Ishikawa (cell line): Measurements from ENCODE around the gene KCNA3.

Experiments
- CEBPB ChIP-seq: IDR thresholded peaks from 2 replicates; pipeline ENCODE4 v1.6.1; 2012
- CREB1 ChIP-seq: IDR thresholded peaks from 2 replicates; pipeline ENCODE4 v1.6.1; 2012; ENCODE audit warnings: low read depth
- EGR1 ChIP-seq: IDR thresholded peaks from 2 replicates; pipeline ENCODE4 v1.6.1; 2012
- EP300 ChIP-seq: IDR thresholded peaks from 2 replicates; pipeline ENCODE4 v1.6.1; 2012; ENCODE audit warnings: borderline replicate concordance
- FOXM1 ChIP-seq: IDR thresholded peaks from 2 replicates; pipeline ENCODE4 v1.6.1; 2012; ENCODE audit warnings: low read depth, borderline replicate concordance
- NFIC ChIP-seq: IDR thresholded peaks from 2 replicates; pipeline ENCODE4 v1.6.1; 2012
- RAD21 ChIP-seq: IDR thresholded peaks from 2 replicates; pipeline ENCODE4 v1.6.1; 2012; ENCODE audit warnings: low read depth
- TAF1 ChIP-seq: IDR thresholded peaks from 2 replicates; pipeline ENCODE4 v1.6.1; 2012; ENCODE audit warnings: low read depth, mild to moderate bottlenecking
- TCF12 ChIP-seq: IDR thresholded peaks from 2 replicates; pipeline ENCODE4 v1.6.1; 2012; ENCODE audit warnings: low read depth
- TEAD4 ChIP-seq: IDR thresholded peaks from 2 replicates; pipeline ENCODE4 v1.6.1; 2012
- YY1 ChIP-seq: IDR thresholded peaks from 2 replicates; pipeline ENCODE4 v1.6.1; 2012; ENCODE audit warnings: low read depth
- ZBTB7A ChIP-seq: IDR thresholded peaks from 2 replicates; pipeline ENCODE4 v1.6.1; 2012; ENCODE audit warnings: low read depth
- TF ChIP-seq, protein P1 (sequence below): IDR thresholded peaks from 2 replicates; pipeline ENCODE4 v1.6.1; 2012; ENCODE audit warnings: low read depth, mild to moderate bottlenecking
- TF ChIP-seq, protein P2 (sequence below): IDR thresholded peaks from 2 replicates; pipeline ENCODE4 v1.6.1; 2012
- TF ChIP-seq, protein P3 (sequence below): IDR thresholded peaks from 2 replicates; pipeline ENCODE4 v1.6.1; 2012

The KCNA3 gene

DNA sequence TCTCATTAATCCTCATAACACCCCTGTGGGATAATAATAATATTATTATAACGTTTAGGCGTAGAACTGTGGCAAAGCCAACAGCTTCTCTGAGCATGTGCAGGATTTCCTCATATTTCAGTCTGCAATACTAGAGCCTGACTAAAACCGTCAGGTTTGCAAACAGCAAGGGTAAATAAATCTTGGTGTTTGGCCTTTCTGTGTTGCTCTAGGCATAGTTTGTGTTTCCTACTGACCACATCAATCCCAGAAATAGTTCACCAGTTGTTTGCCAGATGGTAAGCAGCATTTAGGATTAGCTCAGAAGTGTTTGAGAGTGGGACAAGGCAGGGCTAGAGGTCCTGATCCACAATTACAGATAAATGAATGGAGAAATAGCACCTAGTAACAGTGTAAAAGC lies 2.8 kb upstream of the KCNA3 start:
- TF ChIP-seq, protein P1, sequence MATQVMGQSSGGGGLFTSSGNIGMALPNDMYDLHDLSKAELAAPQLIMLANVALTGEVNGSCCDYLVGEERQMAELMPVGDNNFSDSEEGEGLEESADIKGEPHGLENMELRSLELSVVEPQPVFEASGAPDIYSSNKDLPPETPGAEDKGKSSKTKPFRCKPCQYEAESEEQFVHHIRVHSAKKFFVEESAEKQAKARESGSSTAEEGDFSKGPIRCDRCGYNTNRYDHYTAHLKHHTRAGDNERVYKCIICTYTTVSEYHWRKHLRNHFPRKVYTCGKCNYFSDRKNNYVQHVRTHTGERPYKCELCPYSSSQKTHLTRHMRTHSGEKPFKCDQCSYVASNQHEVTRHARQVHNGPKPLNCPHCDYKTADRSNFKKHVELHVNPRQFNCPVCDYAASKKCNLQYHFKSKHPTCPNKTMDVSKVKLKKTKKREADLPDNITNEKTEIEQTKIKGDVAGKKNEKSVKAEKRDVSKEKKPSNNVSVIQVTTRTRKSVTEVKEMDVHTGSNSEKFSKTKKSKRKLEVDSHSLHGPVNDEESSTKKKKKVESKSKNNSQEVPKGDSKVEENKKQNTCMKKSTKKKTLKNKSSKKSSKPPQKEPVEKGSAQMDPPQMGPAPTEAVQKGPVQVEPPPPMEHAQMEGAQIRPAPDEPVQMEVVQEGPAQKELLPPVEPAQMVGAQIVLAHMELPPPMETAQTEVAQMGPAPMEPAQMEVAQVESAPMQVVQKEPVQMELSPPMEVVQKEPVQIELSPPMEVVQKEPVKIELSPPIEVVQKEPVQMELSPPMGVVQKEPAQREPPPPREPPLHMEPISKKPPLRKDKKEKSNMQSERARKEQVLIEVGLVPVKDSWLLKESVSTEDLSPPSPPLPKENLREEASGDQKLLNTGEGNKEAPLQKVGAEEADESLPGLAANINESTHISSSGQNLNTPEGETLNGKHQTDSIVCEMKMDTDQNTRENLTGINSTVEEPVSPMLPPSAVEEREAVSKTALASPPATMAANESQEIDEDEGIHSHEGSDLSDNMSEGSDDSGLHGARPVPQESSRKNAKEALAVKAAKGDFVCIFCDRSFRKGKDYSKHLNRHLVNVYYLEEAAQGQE: no peak
- no peak for TF ChIP-seq TAF1
- no peak for TF ChIP-seq YY1
- TF ChIP-seq TCF12: no peak
- no peak for TF ChIP-seq RAD21
- TF ChIP-seq CREB1: no peak
- no peak for TF ChIP-seq FOXM1
- TF ChIP-seq TEAD4: no peak
- TF ChIP-seq NFIC: no peak
- no peak for TF ChIP-seq EGR1
- TF ChIP-seq, protein P2, sequence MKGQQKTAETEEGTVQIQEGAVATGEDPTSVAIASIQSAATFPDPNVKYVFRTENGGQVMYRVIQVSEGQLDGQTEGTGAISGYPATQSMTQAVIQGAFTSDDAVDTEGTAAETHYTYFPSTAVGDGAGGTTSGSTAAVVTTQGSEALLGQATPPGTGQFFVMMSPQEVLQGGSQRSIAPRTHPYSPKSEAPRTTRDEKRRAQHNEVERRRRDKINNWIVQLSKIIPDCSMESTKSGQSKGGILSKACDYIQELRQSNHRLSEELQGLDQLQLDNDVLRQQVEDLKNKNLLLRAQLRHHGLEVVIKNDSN: no peak
- TF ChIP-seq, protein P3, sequence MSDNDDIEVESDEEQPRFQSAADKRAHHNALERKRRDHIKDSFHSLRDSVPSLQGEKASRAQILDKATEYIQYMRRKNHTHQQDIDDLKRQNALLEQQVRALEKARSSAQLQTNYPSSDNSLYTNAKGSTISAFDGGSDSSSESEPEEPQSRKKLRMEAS: no peak
- TF ChIP-seq ZBTB7A: no peak
- no peak for TF ChIP-seq CEBPB
- no peak for TF ChIP-seq EP300

GRCh38 chr1:110676970-110677369 lies 2.2 kb upstream of the KCNA3 start:
- TF ChIP-seq, protein P1: no peak
- TF ChIP-seq EGR1 (no peak), ZBTB7A (no peak), CEBPB (no peak), YY1 (no peak), TEAD4 (no peak), TAF1 (no peak), EP300 (no peak), CREB1 (no peak), NFIC (no peak), TCF12 (no peak), RAD21 (no peak), FOXM1 (no peak)
- TF ChIP-seq, protein P2: no peak
- TF ChIP-seq, protein P3: no peak

- TF ChIP-seq, protein P1: no peak
- TF ChIP-seq TCF12 (no peak), TAF1 (no peak), RAD21 (no peak), YY1 (no peak), NFIC (no peak)
- TF ChIP-seq, protein P2: no peak
- TF ChIP-seq, protein P3: no peak
Measured at GRCh38 chr1:110675060-110675791, 486 bp upstream of the KCNA3 start.
